Mucosa of rectum (tissue), 2 donors: ENCODE measurements around the gene DTNA.
"Not testable (repeated sequence)": the region's sequence is repeated elsewhere in the genome, so short reads cannot be mapped to it uniquely, and the experiment has no call there.

ENCODE experiments used
- H3K27ac ChIP-seq, 2 donors: one replicate each; pipeline ENCODE4 v1.7.0; 2013; ENCODE audit warnings: inconsistent platforms in 2 of 2, low read depth in 2 of 2, low read length in 2 of 2
- H3K27me3 ChIP-seq, 2 donors: one replicate each; pipeline ENCODE4 v1.7.0; 2013; ENCODE audit warnings: low read length in 2 of 2; ENCODE audit not compliant: control insufficient read depth in 2 of 2, insufficient read depth in 2 of 2
- H3K36me3 ChIP-seq, 2 donors: one replicate each; pipeline ENCODE4 v1.7.0; 2013; ENCODE audit warnings: low read length in 2 of 2; ENCODE audit not compliant: control insufficient read depth in 2 of 2, insufficient read depth in 2 of 2
- H3K4me1 ChIP-seq, 2 donors: one replicate each; pipeline ENCODE4 v1.7.0; 2013; ENCODE audit warnings: low read length in 2 of 2, mild to moderate bottlenecking in 1 of 2; ENCODE audit not compliant: control insufficient read depth in 2 of 2, insufficient read depth in 2 of 2
- H3K4me3 ChIP-seq, 2 donors: one replicate each; pipeline ENCODE4 v1.7.0; 2013; ENCODE audit warnings: low read length in 2 of 2
- H3K9ac ChIP-seq, 2 donors: one replicate each; pipeline ENCODE4 v1.7.0; 2013; ENCODE audit warnings: low read length in 2 of 2, low read depth in 1 of 2, mild to moderate bottlenecking in 1 of 2
- H3K9me3 ChIP-seq, 2 donors: one replicate each; pipeline ENCODE4 v1.7.0; 2013; ENCODE audit warnings: low read length in 2 of 2; ENCODE audit not compliant: control insufficient read depth in 2 of 2
- donor health status: healthy.
- donor health status: Normal muscosa, but diverticular disease.

The DTNA gene

DNA sequence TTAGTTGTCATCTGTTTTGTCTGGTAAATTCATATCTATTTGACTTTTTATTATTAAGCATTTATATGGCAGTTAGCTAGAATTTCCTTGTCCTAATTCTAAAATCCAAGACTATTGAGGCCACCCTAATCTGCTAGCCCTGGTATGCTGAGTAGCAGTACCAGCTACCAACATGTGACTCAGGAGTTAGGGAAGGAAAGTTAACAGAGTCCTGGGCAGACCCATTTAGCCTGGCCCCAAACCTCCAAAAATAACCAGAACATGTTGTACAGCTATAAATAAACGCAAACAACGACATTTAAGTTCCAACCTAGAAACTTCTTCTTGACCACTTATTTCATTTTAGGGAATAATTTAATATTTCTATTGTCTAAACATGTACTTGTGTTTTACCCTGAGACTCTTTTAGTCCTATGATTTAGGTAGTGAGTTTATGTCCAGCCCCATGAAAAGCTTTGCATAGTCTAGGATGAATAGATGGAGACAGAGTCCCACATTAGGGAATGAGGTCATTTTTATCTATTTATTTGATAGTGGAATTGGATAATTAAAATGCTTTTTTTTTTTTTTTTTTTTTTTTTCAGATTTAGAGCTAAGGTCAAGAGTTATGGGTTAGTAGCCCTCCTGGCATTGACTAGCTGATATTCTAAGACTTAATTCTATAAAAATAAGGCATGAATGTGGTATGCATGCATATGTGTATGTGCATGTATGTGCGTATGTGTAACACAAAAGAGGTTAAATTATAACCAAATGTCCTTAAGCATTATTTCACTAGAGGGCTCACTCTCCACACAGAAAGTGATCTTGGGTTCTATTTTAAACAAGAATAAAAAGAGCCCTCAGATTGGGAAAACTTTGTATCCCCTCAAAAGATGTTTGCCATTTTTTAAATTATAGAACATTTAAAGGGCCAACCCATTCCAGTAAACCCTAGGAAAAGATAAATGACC, 171.1 kb downstream of the DTNA start:
- H3K27ac ChIP-seq, result no peak overlapping the region

GRCh38 chr18:34884436-34884835, 174.3 kb downstream of the DTNA start:
- H3K9me3 ChIP-seq, result no peaks in the 10 kb centered on the region
- H3K27ac ChIP-seq, result no peak overlapping the region
- peaks cover 0 to 1% of the 10 kb centered on the region in 2 donors for H3K4me1 ChIP-seq
- no peak overlapping the region for H3K9ac ChIP-seq
- no peaks in the 10 kb centered on the region for H3K36me3 ChIP-seq
- no peaks in the 10 kb centered on the region for H3K27me3 ChIP-seq
- no peak overlapping the region for H3K4me3 ChIP-seq

More for the DNA sequence above, 171.1 kb downstream of the DTNA start:
- no peak overlapping the region for H3K4me3 ChIP-seq
- H3K4me1 ChIP-seq, result peaks cover 0 to 2% of the 10 kb centered on the region in 2 donors
- no peaks in the 10 kb centered on the region for H3K36me3 ChIP-seq
- H3K9ac ChIP-seq, result no peak overlapping the region
- H3K27me3 ChIP-seq, result no peaks in the 10 kb centered on the region
- no peaks in the 10 kb centered on the region for H3K9me3 ChIP-seq

- no peaks in the 10 kb centered on the region for H3K27me3 ChIP-seq
- no peaks in the 10 kb centered on the region for H3K36me3 ChIP-seq
- no peaks in the 10 kb centered on the region for H3K9me3 ChIP-seq
- H3K4me3 ChIP-seq, result no peak overlapping the region
- H3K4me1 ChIP-seq, result no peaks in the 10 kb centered on the region
- no peak overlapping the region for H3K9ac ChIP-seq
- no peak overlapping the region for H3K27ac ChIP-seq
Measured at GRCh38 chr18:34886177-34886576, 176.1 kb downstream of the DTNA start.

DNA sequence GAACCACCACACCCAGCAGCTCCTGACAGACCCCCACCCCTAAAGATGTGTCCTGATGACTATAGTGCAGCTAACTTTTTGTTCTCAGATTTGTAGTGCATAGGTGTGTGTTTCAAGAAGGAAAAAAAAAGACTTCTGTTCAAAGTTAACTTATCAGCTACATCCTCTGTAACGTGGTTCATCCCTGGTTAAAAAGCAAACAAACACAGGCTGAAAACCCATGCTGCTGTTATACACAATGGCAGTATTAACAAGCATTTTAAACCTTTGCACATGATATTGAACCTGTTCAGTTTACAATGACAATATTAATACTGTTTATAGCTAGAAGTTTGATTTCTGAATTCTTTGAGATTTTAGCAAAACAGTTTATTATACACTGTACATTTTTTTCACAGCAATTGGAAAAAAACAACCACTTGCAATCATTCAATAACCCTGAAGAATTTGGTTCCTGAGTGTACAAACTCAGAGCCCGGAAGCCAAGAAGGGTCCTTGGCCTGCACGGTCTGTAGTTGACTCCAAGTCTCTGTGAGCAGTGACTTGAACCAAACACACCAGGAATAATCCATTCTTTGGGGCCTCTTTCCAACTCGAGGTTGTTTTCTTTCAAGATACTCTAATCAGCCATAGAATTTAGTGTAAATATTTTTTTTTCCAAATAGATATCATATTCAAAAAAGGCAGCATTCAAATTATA, 177.9 kb downstream of the DTNA start:
- no peak overlapping the region for H3K27ac ChIP-seq
- no peaks in the 10 kb centered on the region for H3K36me3 ChIP-seq
- no peak overlapping the region for H3K4me3 ChIP-seq

GRCh38 chr18:34890486-34891085, 180.5 kb downstream of the DTNA start:
- Histone ChIP-seq H3K27ac (no peak overlapping the region), H3K27me3 (no peaks in the 10 kb centered on the region), H3K4me3 (no peak overlapping the region), H3K9ac (no peak overlapping the region), H3K4me1 (no peaks in the 10 kb centered on the region), H3K9me3 (no peaks in the 10 kb centered on the region), H3K36me3 (no peaks in the 10 kb centered on the region)

More for the DNA sequence above, 177.9 kb downstream of the DTNA start:
- H3K4me1 ChIP-seq, result no peaks in the 10 kb centered on the region
- no peaks in the 10 kb centered on the region for H3K9me3 ChIP-seq
- H3K9ac ChIP-seq, result no peak overlapping the region
- no peaks in the 10 kb centered on the region for H3K27me3 ChIP-seq

DNA sequence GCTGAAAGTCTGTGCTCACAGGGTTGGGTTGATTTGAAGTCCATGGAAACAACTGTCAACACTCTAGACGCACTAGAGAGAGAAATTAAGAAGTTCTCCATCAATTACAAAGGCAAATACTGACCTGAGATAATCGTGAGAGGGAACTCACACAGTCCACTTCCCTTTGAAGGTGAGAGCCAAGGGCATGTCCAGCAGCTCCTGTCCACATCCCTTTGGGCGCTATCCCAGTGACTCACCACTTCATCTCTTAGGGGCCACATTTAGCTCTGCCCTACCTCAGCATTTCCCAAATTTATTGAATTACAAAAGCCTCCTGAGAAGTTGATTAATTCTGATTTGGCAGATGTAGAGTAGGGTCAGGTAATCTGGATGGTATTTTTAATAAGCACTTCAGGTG, 182.3 kb downstream of the DTNA start:
- H3K4me3 ChIP-seq, result no peak overlapping the region
- no peaks in the 10 kb centered on the region for H3K4me1 ChIP-seq
- no peak overlapping the region for H3K9ac ChIP-seq
- H3K36me3 ChIP-seq, result no peaks in the 10 kb centered on the region
- H3K27me3 ChIP-seq, result no peaks in the 10 kb centered on the region
- no peak overlapping the region for H3K27ac ChIP-seq
- H3K9me3 ChIP-seq, result no peaks in the 10 kb centered on the region

DNA sequence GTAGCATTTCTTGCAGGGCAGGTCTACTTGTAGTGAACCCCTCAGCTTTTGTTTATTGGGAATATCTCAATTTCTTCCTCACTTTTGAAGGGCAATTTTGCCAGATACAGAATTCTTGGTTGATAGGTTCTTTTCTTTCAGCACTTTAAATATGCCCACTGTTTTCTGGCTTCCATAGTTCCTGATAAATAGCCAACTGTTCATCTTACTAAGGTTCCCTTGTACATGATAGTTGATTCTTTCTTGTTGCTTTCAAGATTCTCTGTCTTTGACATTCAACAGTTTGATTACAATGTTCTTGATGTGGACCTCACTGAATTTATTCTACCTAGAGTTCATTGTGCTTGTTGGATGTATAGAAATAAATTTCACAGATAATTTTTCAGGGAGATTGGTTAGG, 183.1 kb downstream of the DTNA start:
- Histone ChIP-seq H3K27ac (no peak overlapping the region), H3K9me3 (no peaks in the 10 kb centered on the region), H3K36me3 (no peaks in the 10 kb centered on the region), H3K27me3 (no peaks in the 10 kb centered on the region), H3K4me3 (no peak overlapping the region), H3K9ac (no peak overlapping the region), H3K4me1 (no peaks in the 10 kb centered on the region)

GRCh38 chr18:34901299-34901698, 191.2 kb downstream of the DTNA start:
- H3K4me3 ChIP-seq, result no peak overlapping the region
- H3K4me1 ChIP-seq, result no peaks in the 10 kb centered on the region
- H3K36me3 ChIP-seq, result no peaks in the 10 kb centered on the region
- H3K27ac ChIP-seq, result no peak overlapping the region
- no peak overlapping the region for H3K9ac ChIP-seq
- H3K9me3 ChIP-seq, result no peaks in the 10 kb centered on the region
- H3K27me3 ChIP-seq, result no peaks in the 10 kb centered on the region

GRCh38 chr18:34904994-34905393, 194.9 kb downstream of the DTNA start:
- H3K27me3 ChIP-seq, result no peaks in the 10 kb centered on the region
- no peak overlapping the region for H3K27ac ChIP-seq
- no peaks in the 10 kb centered on the region for H3K4me1 ChIP-seq
- H3K4me3 ChIP-seq, result no peak overlapping the region
- H3K9ac ChIP-seq, result no peak overlapping the region
- no peaks in the 10 kb centered on the region for H3K9me3 ChIP-seq
- H3K36me3 ChIP-seq, result no peaks in the 10 kb centered on the region

DNA sequence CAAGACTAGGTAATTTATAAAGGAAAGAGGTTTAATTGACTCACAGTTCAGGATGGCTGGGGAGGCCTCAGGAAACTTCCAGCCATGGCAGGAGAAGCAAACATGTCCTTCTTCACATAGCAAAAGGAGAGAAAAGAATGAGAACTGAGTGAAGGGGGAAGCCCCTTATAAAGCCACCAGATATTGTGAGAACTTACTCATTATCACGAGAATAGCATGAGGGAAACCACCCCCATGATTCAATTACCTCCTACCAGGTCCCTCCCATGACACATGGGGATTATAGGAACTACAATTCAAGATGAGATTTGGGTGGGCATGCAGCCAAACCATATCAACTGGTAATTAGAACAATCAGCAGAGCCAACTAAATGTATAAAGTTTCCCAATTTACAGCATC, 196.9 kb downstream of the DTNA start:
- not testable (repeated sequence) for H3K9ac ChIP-seq, H3K36me3 ChIP-seq, H3K4me3 ChIP-seq, H3K9me3 ChIP-seq, H3K4me1 ChIP-seq, H3K27me3 ChIP-seq, H3K27ac ChIP-seq
